Measurements from ENCODE around the gene GRK3.
"Not testable (repeated sequence)": the region's sequence is repeated elsewhere in the genome, so short reads cannot be mapped to it uniquely, and the experiment has no call there.

GRCh38 chr22:25605146-25605545, 40.7 kb downstream of the GRK3 start:
- not testable (repeated sequence) for TF ChIP-seq CTCF, POLR2A (IDR thresholded peaks at IDR 0.05)
